Fibroblast of villous mesenchyme (primary cell): ENCODE measurements around the gene FADS1. TPM values are rescaled to one million over a fixed set of nuclear protein-coding genes. Genes with fewer than 3 reads are reported as not detected.
A peak's percentile ranks its signal among the peaks of the same experiment; 100 is the strongest.

ENCODE experiments used
- DNase-seq: peaks from one replicate; pipeline ENCODE4 v3.0.0-alpha.2; 2010; ENCODE audit warnings: low read depth
- H3K4me3 ChIP-seq: 2 replicates; pipeline ENCODE4 v1.5.1; 2011; ENCODE audit warnings: low read depth, mild to moderate bottlenecking, low read length
- CTCF ChIP-seq: IDR thresholded peaks from 2 replicates; pipeline ENCODE4 v1.5.1; 2012; ENCODE audit warnings: low read depth, mild to moderate bottlenecking, low read length; ENCODE audit not compliant: insufficient read depth
- total RNA-seq: library from RNA; depleted of rRNA; stranded (reverse); fragments of >200 nt; gene quantifications from 2 replicates; pipeline ENCODE4 v1.2.3, GENCODE V29; 2012

The FADS1 gene
- total RNA-seq, 1 donor, result 244 TPM

- no peak for TF ChIP-seq CTCF
- DNase-seq, result no peak
Measured at GRCh38 chr11:61861634-61862033, 44.8 kb upstream of the FADS1 start.

GRCh38 chr11:61860054-61860903 is 43.5 kb upstream of the FADS1 start:
- DNase-seq, result peak; percentile 8
- TF ChIP-seq CTCF, result no peak
- no peak overlapping the region for H3K4me3 ChIP-seq

More at GRCh38 chr11:61861634-61862033, 44.8 kb upstream of the FADS1 start:
- H3K4me3 ChIP-seq, result no peak overlapping the region

GRCh38 chr11:61855939-61856680 is 39.3 kb upstream of the FADS1 start:
- no peak for DNase-seq
- H3K4me3 ChIP-seq, result no peak overlapping the region
- TF ChIP-seq CTCF, result no peak

- no peak overlapping the region for H3K4me3 ChIP-seq
- DNase-seq, result no peak
- no peak for TF ChIP-seq CTCF
Measured at GRCh38 chr11:61854966-61855714, 38.3 kb upstream of the FADS1 start.

GRCh38 chr11:61854206-61854895 is 37.5 kb upstream of the FADS1 start:
- no peak for DNase-seq
- H3K4me3 ChIP-seq, result no peak overlapping the region
- no peak for TF ChIP-seq CTCF

GRCh38 chr11:61853698-61854169 is 36.9 kb upstream of the FADS1 start:
- DNase-seq, result no peak
- no peak overlapping the region for H3K4me3 ChIP-seq
- TF ChIP-seq CTCF, result no peak
